Ureter (tissue), 1 donor: ENCODE data around the gene HAND2. TPM values are rescaled to one million over a fixed set of nuclear protein-coding genes. Genes with fewer than 3 reads are reported as not detected.

Experiments
- DNase-seq: peaks from one replicate; pipeline ENCODE4 v3.0.0-alpha.2; 2020; ENCODE audit warnings: low spot score
- total RNA-seq: library from RNA; stranded (reverse); gene quantifications from one replicate; pipeline ENCODE4 v1.2.4, GENCODE V29; 2023
- donor health status: DM: yes; HTN: yes; CAD: no.

Gene HAND2
- total RNA-seq, 1 donor from 2014 or later: 0.21 TPM

GRCh38 chr4:173503330-173504180 is 26.5 kb downstream of the HAND2 start:
- no peak for DNase-seq

GRCh38 chr4:173502282-173502681 is 27.7 kb downstream of the HAND2 start:
- DNase-seq: no peak

- DNase-seq: no peak
These were observed 28.4 kb downstream of the HAND2 start for GRCh38 chr4:173501592-173502150.

- no peak for DNase-seq
These were observed 29.0 kb downstream of the HAND2 start for GRCh38 chr4:173500841-173501591.

- no peak for DNase-seq
These were observed 30.1 kb downstream of the HAND2 start for GRCh38 chr4:173499658-173500535.

- DNase-seq: no peak
These were observed 31.3 kb downstream of the HAND2 start for GRCh38 chr4:173498771-173499170.

- DNase-seq: no peak
These were observed 32.0 kb downstream of the HAND2 start for GRCh38 chr4:173498023-173498422.

- peak; percentile 61 for DNase-seq
These were observed 35.7 kb downstream of the HAND2 start for GRCh38 chr4:173494013-173494970.

GRCh38 chr4:173493041-173493440 is 37.0 kb downstream of the HAND2 start:
- no peak for DNase-seq

GRCh38 chr4:173492315-173492714 is 37.7 kb downstream of the HAND2 start:
- DNase-seq: no peak

GRCh38 chr4:173490817-173491528 is 39.1 kb downstream of the HAND2 start:
- no peak for DNase-seq

GRCh38 chr4:173490256-173490655 is 39.8 kb downstream of the HAND2 start:
- DNase-seq: no peak

- DNase-seq: no peak
These were observed 40.5 kb downstream of the HAND2 start for GRCh38 chr4:173489514-173489913.

- no peak for DNase-seq
These were observed 41.4 kb downstream of the HAND2 start for GRCh38 chr4:173488656-173489055.

GRCh38 chr4:173488074-173488473 is 42.0 kb downstream of the HAND2 start:
- no peak for DNase-seq

- no peak for DNase-seq
These were observed 43.2 kb downstream of the HAND2 start for GRCh38 chr4:173486714-173487392.

GRCh38 chr4:173485164-173485563 is 44.9 kb downstream of the HAND2 start:
- no peak for DNase-seq

- DNase-seq: no peak
These were observed 47.6 kb downstream of the HAND2 start for GRCh38 chr4:173482330-173482931.

GRCh38 chr4:173478913-173479283 is 51.1 kb downstream of the HAND2 start:
- no peak for DNase-seq
